Endothelial cell of umbilical vein (primary cell): ENCODE results near the gene CTNNA2. TPM values are rescaled to one million over a fixed set of nuclear protein-coding genes. Genes with fewer than 3 reads are reported as not detected.

Experiments
- BruUV-seq: library from RNA; stranded (reverse); fragments of 400-500 nt; replicated peaks from 2 replicates; lab custom pipeline; 2021; lab: Mats Ljungman, UMichigan
- CTCF ChIA-PET: fragments of 300-600, 350-600 bp; sonication (Branson Sonifier 250); formaldehyde crosslinking; loops from one replicate; lab custom pipeline; 2021; ENCODE audit warnings: antibody characterized with exemption, inconsistent platforms; lab: Charles Lee
- POLR2A ChIA-PET: fragments of 300-600, 350-600 bp; sonication (Branson Sonifier 250); formaldehyde crosslinking; loops from one replicate; lab custom pipeline; 2021; ENCODE audit warnings: antibody characterized with exemption, inconsistent platforms; lab: Charles Lee
- DNase-seq: peaks from one replicate; pipeline ENCODE4 v3.0.0-alpha.2; 2011; ENCODE audit warnings: low read depth, low spot score
- FAIRE-seq: peaks from 2 replicates; lab custom pipeline; 2011; peaks lifted over from hg19 to GRCh38; lab: Jason Lieb, UNC
- H2AFZ ChIP-seq: 2 replicates; pipeline ENCODE4 v1.6.0; 2012; ENCODE audit warnings: low read depth, low read length, control low read depth, inconsistent platforms
- H3K27ac ChIP-seq: 2 replicates; pipeline ENCODE4 v1.5.1; 2011; ENCODE audit warnings: low read depth, mild to moderate bottlenecking, control low read depth, low read length, moderate library complexity; ENCODE audit not compliant: insufficient read depth
- H3K27me3 ChIP-seq, 2 experiments: 2 replicates each; pipeline versions ENCODE4 v1.6.0 to v1.6.1; 2011; ENCODE audit warnings: low read length in 2 of 2, mixed read lengths in 1 of 2; ENCODE audit not compliant: control insufficient read depth in 2 of 2, insufficient read depth in 2 of 2
- H3K36me3 ChIP-seq, 2 experiments: 2 replicates in 1 of 2; 3 replicates in 1 of 2; pipeline ENCODE4 v1.5.1; 2011; ENCODE audit warnings: low read length in 2 of 2, mild to moderate bottlenecking in 1 of 2, moderate library complexity in 1 of 2; ENCODE audit not compliant: control insufficient read depth in 2 of 2, insufficient read depth in 2 of 2; ENCODE audit errors: extremely low read depth in 1 of 2
- H3K4me1 ChIP-seq: 3 replicates; pipeline ENCODE4 v1.5.1; 2011; ENCODE audit warnings: mild to moderate bottlenecking, low read length; ENCODE audit not compliant: control insufficient read depth, insufficient read depth; ENCODE audit errors: extremely low read depth
- H3K4me2 ChIP-seq: 2 replicates; pipeline ENCODE4 v1.6.1; 2011; ENCODE audit warnings: low read length, control low read depth, mixed read lengths; ENCODE audit not compliant: insufficient read depth
- H3K4me3 ChIP-seq, 3 experiments: fragments of 200-600 bp in 1 of 3; sonication (generic), shearing (Covaris generic) in 1 of 3; replicated peaks in 1 of 3; 2 replicates each; pipeline ENCODE4 v1.5.1; 2011 to 2016; ENCODE audit warnings: control low read depth in 3 of 3, low read length in 3 of 3, mild to moderate bottlenecking in 2 of 3, inconsistent platforms in 1 of 3, low read depth in 1 of 3, moderate library complexity in 1 of 3; ENCODE audit not compliant: insufficient read depth in 1 of 3
- H3K79me2 ChIP-seq: 2 replicates; pipeline ENCODE4 v1.6.0; 2012; ENCODE audit warnings: low read length, inconsistent platforms; ENCODE audit not compliant: control insufficient read depth, insufficient read depth
- H3K9ac ChIP-seq: replicated peaks from 2 replicates; pipeline ENCODE3; 2011; ENCODE audit warnings: low read length, control low read depth; ENCODE audit not compliant: insufficient read depth; ENCODE audit errors: extremely low read depth
- H3K9me1 ChIP-seq: replicated peaks from 3 replicates; pipeline ENCODE4 v1.6.0; 2011; ENCODE audit warnings: mild to moderate bottlenecking, low read length; ENCODE audit not compliant: control insufficient read depth, insufficient read depth; ENCODE audit errors: extremely low read depth
- H3K9me3 ChIP-seq: replicated peaks from 2 replicates; pipeline ENCODE4 v1.5.1; 2012; ENCODE audit warnings: low read length, inconsistent platforms; ENCODE audit not compliant: control insufficient read depth, insufficient read depth
- H4K20me1 ChIP-seq: replicated peaks from 2 replicates; pipeline ENCODE3; 2011; ENCODE audit warnings: mild to moderate bottlenecking, low read length; ENCODE audit not compliant: control insufficient read depth, insufficient read depth; ENCODE audit errors: extremely low read depth
- CTCF ChIP-seq, 2 donors: IDR thresholded peaks; 1 replicate in 1 of 2; 2 replicates in 1 of 2; pipeline ENCODE4 v1.5.1; 2011; ENCODE audit warnings: low read length in 2 of 2, mild to moderate bottlenecking in 2 of 2, moderate library complexity in 2 of 2, control low read depth in 1 of 2, inconsistent platforms in 1 of 2, low read depth in 1 of 2; ENCODE audit not compliant: insufficient read depth in 1 of 2; ENCODE audit errors: extremely low read depth in 1 of 2
- EZH2 ChIP-seq: IDR thresholded peaks from 2 replicates; pipeline ENCODE4 v1.6.1; 2012; ENCODE audit warnings: borderline replicate concordance, low read depth, mild to moderate bottlenecking, moderate library complexity, low read length, inconsistent platforms; ENCODE audit not compliant: severe bottlenecking
- FOS ChIP-seq: IDR thresholded peaks from 2 replicates; pipeline ENCODE4 v1.6.1; 2011; ENCODE audit warnings: mild to moderate bottlenecking, low read length, moderate library complexity, borderline replicate concordance; ENCODE audit not compliant: insufficient read depth
- JUN ChIP-seq: IDR thresholded peaks from 2 replicates; pipeline ENCODE4 v1.6.1; 2011; ENCODE audit warnings: borderline replicate concordance, low read depth; ENCODE audit not compliant: insufficient read length, insufficient read depth
- MYC ChIP-seq: IDR thresholded peaks from one replicate; pipeline ENCODE4 v1.6.1; 2011; ENCODE audit warnings: mild to moderate bottlenecking, low read depth, low read length
- POLR2A ChIP-seq: IDR thresholded peaks from 2 replicates; pipeline ENCODE4 v1.6.1; 2012; ENCODE audit warnings: low read depth, mild to moderate bottlenecking, control low read depth, low read length
- POLR2AphosphoS5 ChIP-seq: IDR thresholded peaks from 2 replicates; pipeline ENCODE4 v1.6.1; 2012; ENCODE audit warnings: low read depth, mild to moderate bottlenecking, control low read depth, low read length, moderate library complexity; ENCODE audit not compliant: insufficient read depth
- dilution Hi-C: fragments of 300-500 bp; cut with MboI; formaldehyde crosslinking; loops from one replicate; pipeline ENCODE4 v1.15.0; 2019; ENCODE audit warnings: low sequenced_read_pairs; ENCODE audit not compliant: extremely low pct_ligation_motif_present
- intact Hi-C: fragments of 100-400 bp; cut with micrococcal nuclease; formaldehyde crosslinking; loops from one replicate; pipeline ENCODE4 v1.10.0; 2022
- polyA plus RNA-seq, 4 experiments: library from polyadenylated mRNA; depleted of rRNA in 3 of 4; stranded (reverse) in 3 of 4; unstranded in 1 of 4; fragments of >200 nt; gene quantifications; 2 replicates each; pipeline versions ENCODE4 v1.2.1 to v1.2.3, GENCODE V29; 2011 to 2012; ENCODE audit warnings: missing spikeins in 1 of 4
- total RNA-seq: library from RNA; stranded (reverse); gene quantifications from 2 replicates; pipeline ENCODE4 v1.2.3, GENCODE V29; 2021
- TF ChIP-seq, protein P1 (sequence below): IDR thresholded peaks from 2 replicates; pipeline ENCODE4 v1.6.1; 2011; ENCODE audit not compliant: insufficient read depth, insufficient read length

The CTNNA2 gene
- total and polyA plus RNA-seq, 2 donors (not counting 3 experiments of a cell fraction or from before 2014, with no cell fraction given) = not detected

GRCh38 chr2:79903222-79904000, 390.6 kb downstream of the CTNNA2 start:
- Histone ChIP-seq H3K9me1 (no peaks in the 10 kb centered on the region), H3K9me3 (peaks cover 2% of the 10 kb centered on the region), H3K79me2 (no peaks in the 10 kb centered on the region), H3K36me3 (no peaks in the 10 kb centered on the region), H3K4me1 (no peaks in the 10 kb centered on the region), H3K9ac (no peak overlapping the region), H3K27ac (no peak overlapping the region), H3K4me2 (no peak overlapping the region), H3K4me3 (no peak overlapping the region), H3K27me3 (no peaks in the 10 kb centered on the region), H4K20me1 (no peaks in the 10 kb centered on the region), H2AFZ (no peak overlapping the region)
- no peak for DNase-seq
- ChIA-PET POLR2A (no interaction called here), CTCF (no interaction called here)
- TF ChIP-seq CTCF (IDR thresholded peaks at IDR 0.05; ENCODE audit: extremely low read depth in 1 of 2, insufficient read depth in 1 of 2, low read depth in 1 of 2, low read length in 2 of 2) (no peak), POLR2AphosphoS5 (no peak), MYC (no peak), POLR2A (no peak), FOS (no peak), JUN (no peak), EZH2 (no peak)
- TF ChIP-seq, protein P1, sequence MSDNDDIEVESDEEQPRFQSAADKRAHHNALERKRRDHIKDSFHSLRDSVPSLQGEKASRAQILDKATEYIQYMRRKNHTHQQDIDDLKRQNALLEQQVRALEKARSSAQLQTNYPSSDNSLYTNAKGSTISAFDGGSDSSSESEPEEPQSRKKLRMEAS = no peak
- intact Hi-C loops = no loop called here
- FAIRE-seq = no peak
- dilution Hi-C loops = no loop called here
- BruUV-seq = no TSS peak
